Body of pancreas (tissue), 4 donors: Measurements from ENCODE around the gene BACH2. TPM values are rescaled to one million over a fixed set of nuclear protein-coding genes. Genes with fewer than 3 reads are reported as not detected.

ENCODE experiments used
- ATAC-seq: fragments of 150-250 bp; one replicate; pipeline ENCODE4 v1.9.1; 2016
- DNase-seq, 4 donors: peaks; one replicate each; pipeline ENCODE4 v3.0.0-alpha.2; 2019
- H3K27ac ChIP-seq, 4 donors: fragments of 200-600 bp; sonication (generic); 1 replicate in 3 of 4; 2 replicates in 1 of 4; pipeline versions ENCODE4 v1.5.1 to v1.6.1; 2016 to 2019; ENCODE audit warnings: mild to moderate bottlenecking in 1 of 4, mixed read lengths in 1 of 4, moderate library complexity in 1 of 4
- H3K27me3 ChIP-seq, 2 donors: fragments of 200-600 bp; sonication (generic); one replicate each; pipeline ENCODE4 v1.6.0; 2016; ENCODE audit warnings: mild to moderate bottlenecking in 1 of 2
- H3K36me3 ChIP-seq, 2 donors: fragments of 200-600 bp; sonication (generic); replicated peaks in 1 of 2; 2 replicates each; pipeline ENCODE4 v1.5.1; 2016; ENCODE audit warnings: low read depth in 2 of 2; ENCODE audit not compliant: insufficient read depth in 1 of 2
- H3K4me1 ChIP-seq: fragments of 200-600 bp; sonication (generic); one replicate; pipeline ENCODE4 v1.6.0; 2016
- H3K4me3 ChIP-seq, 2 donors: fragments of 200-600 bp; sonication (generic); 1 replicate in 1 of 2; 2 replicates in 1 of 2; pipeline ENCODE4 v1.5.1; 2016 to 2019
- H3K9me3 ChIP-seq, 3 donors: fragments of 200-600 bp; sonication (generic); 1 replicate in 2 of 3; 2 replicates in 1 of 3; pipeline ENCODE4 v1.5.1; 2016
- POLR2A ChIP-seq, 3 donors: fragments of 450-650 bp; IDR thresholded peaks; one replicate each; pipeline ENCODE4 v1.6.1; 2016; ENCODE audit warnings: antibody characterized with exemption in 3 of 3, mild to moderate bottlenecking in 2 of 3
- whole genome bisulfite sequencing, 2 donors: methylation state at CpG; one replicate each; pipeline ENCODE4 v1.1.5; 2017; 5-methylcytosine and 5-hydroxymethylcytosine counted together
- intact Hi-C: fragments of 100-400 bp; cut with DNase I; formaldehyde crosslinking; loops from one replicate; pipeline ENCODE4 v1.15.1; 2023
- total RNA-seq, 2 donors: library from RNA; depleted of rRNA; stranded (reverse); fragments of >200 nt; gene quantifications; one replicate each; pipeline ENCODE4 v1.1.0, GENCODE V29; 2016
- TF ChIP-seq, protein P1 (sequence below), 7 experiments: fragments of 450-650 bp in 4 of 7; fragments of 200-600 bp in 3 of 7; sonication (generic) in 3 of 7; IDR thresholded peaks; one replicate each; pipeline ENCODE4 v1.5.1; 2016 to 2019; ENCODE audit warnings: antibody characterized with exemption in 7 of 7

Gene BACH2
- total RNA-seq, 2 donors from 2014 or later, result 2.1 to 3.3 TPM

DNA sequence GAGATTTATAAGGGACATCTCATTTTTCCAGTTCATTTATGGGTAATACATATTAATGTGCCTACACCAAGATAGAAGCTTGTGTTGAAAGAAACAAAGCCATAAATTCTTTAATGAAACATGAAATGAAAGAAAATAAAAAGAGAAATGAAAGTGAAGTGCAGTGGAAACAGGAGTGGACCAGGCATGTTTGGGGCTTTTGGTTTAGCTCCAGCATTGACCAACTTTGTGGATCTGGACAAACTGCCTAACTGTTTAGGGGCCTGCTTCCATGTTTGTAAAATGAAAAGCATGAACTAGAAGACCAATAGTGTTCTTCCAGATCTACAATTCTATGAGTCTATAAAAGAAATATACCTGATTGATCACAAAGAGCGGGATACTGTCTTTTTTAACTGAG, 277.4 kb downstream of the BACH2 start:
- Histone ChIP-seq H3K27ac (no peak overlapping the region), H3K36me3 (no peaks in the 10 kb centered on the region), H3K9me3 (no peaks in the 10 kb centered on the region), H3K4me3 (no peak overlapping the region), H3K27me3 (no peaks in the 10 kb centered on the region), H3K4me1 (no peaks in the 10 kb centered on the region)
- WGBS, 2 donors, result 88 to 96% methylated on average over 1 of the region's 1 CpG
- no peak for DNase-seq
- TF ChIP-seq, protein P1, sequence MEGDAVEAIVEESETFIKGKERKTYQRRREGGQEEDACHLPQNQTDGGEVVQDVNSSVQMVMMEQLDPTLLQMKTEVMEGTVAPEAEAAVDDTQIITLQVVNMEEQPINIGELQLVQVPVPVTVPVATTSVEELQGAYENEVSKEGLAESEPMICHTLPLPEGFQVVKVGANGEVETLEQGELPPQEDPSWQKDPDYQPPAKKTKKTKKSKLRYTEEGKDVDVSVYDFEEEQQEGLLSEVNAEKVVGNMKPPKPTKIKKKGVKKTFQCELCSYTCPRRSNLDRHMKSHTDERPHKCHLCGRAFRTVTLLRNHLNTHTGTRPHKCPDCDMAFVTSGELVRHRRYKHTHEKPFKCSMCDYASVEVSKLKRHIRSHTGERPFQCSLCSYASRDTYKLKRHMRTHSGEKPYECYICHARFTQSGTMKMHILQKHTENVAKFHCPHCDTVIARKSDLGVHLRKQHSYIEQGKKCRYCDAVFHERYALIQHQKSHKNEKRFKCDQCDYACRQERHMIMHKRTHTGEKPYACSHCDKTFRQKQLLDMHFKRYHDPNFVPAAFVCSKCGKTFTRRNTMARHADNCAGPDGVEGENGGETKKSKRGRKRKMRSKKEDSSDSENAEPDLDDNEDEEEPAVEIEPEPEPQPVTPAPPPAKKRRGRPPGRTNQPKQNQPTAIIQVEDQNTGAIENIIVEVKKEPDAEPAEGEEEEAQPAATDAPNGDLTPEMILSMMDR (IDR thresholded peaks at IDR 0.05), result no peak
- TF ChIP-seq POLR2A (IDR thresholded peaks at IDR 0.05), result no peak
- ATAC-seq, result no peak
- intact Hi-C loops, result no loop called here

DNA sequence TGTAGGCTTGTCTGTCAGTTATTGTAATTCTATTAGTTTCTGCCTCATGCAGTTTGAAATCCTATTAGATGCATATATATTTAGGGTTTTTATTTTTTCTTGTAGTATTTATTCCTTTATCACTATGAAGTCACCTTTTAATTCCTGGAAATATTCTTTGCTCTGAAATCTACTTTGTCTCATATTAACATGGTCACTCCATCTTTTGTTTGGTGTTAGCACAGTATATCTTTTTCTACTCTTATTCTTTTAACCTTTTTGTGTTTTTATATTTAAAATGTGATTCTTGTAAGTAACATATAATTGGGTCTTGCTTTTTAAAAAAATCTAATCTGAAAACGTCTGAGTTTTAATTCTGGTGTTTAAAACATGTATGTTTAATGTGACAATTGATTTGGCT, 280.8 kb downstream of the BACH2 start:
- H3K9me3 ChIP-seq, result no peaks in the 10 kb centered on the region
- H3K27ac ChIP-seq, result no peak overlapping the region
- no peak overlapping the region for H3K4me3 ChIP-seq
- WGBS, 2 donors, result 43 to 52% methylated on average over 1 of the region's 1 CpG
- no peaks in the 10 kb centered on the region for H3K4me1 ChIP-seq
- intact Hi-C loops, result no loop called here
- no peak for TF ChIP-seq POLR2A (IDR thresholded peaks at IDR 0.05)
- TF ChIP-seq, protein P1 (IDR thresholded peaks at IDR 0.05), result no peak
- ATAC-seq, result no peak
- DNase-seq, result no peak
- H3K27me3 ChIP-seq, result no peaks in the 10 kb centered on the region
- H3K36me3 ChIP-seq, result no peaks in the 10 kb centered on the region

DNA sequence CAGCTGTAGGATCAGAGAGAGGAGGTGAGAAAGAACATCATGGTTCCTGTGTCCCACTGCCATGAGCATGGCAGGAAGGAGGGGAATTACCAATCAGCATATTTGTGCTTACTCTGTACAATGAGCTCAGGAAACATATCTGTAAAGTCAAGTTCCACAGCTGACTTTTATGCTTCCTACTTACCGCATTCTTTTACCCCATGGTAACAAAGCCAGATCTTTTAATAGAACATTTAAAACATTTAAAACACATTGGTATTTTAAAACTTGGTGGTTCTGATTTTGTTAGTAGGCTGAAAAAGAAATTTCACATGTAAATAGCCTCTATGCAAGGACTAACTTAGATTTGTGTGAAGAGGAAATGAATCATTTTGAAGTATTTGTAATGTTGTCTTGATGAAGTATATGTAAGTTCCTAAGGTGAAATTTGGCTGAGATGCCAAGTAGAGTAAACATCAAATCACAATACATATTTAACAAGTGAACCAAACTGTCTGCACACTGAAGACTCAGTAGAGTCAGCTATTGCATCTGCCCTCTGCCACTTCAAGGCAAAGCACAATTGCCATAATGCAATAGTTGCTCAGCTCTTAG, 287.6 kb downstream of the BACH2 start:
- intact Hi-C loops, result no loop called here
- 59 to 91% methylated on average over 1 of the region's 1 CpG for WGBS, 2 donors
- H3K4me3 ChIP-seq, result no peak overlapping the region
- no peaks in the 10 kb centered on the region for H3K4me1 ChIP-seq
- no peaks in the 10 kb centered on the region for H3K9me3 ChIP-seq
- no peaks in the 10 kb centered on the region for H3K27me3 ChIP-seq
- ATAC-seq (no peak), DNase-seq (no peak)
- H3K36me3 ChIP-seq, result no peaks in the 10 kb centered on the region
- H3K27ac ChIP-seq, result no peak overlapping the region
- no peak for TF ChIP-seq POLR2A (IDR thresholded peaks at IDR 0.05)
- TF ChIP-seq, protein P1 (IDR thresholded peaks at IDR 0.05), result no peak

DNA sequence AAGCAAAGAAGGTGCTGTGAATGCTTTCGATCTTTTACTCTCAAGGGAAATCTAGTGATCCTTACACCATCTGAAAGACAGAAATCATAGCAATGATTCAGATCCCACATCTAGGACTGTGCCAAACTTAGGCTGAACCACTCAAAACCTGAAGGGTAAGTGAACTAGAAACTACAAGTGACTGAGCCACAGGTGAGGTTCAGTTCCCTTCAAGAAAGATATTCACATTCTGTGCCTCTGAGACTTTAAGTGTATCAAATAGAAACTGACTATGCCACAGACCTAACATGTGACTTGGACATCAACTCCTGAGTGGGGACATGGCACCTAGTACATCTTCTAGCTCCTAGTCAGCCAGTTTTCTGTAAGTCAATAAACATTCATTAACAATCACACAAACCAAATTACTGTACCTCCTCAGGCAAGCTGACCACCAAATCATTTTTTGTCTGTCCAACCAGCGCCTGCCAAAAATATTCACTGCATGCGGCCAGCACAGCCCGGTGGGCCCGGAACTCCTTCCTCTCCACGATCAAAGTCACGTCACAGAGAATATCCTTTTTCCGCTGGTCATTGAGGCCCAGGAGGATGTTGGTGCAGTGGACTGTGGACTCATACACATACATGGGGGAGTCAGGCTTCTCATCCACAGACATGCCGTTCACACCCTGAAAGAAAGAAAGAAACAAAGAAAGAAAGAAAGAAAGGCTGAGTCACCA, 288.3 kb downstream of the BACH2 start:
- intact Hi-C loops, result no loop called here
- WGBS, 2 donors, result 81 to 89% methylated on average over 4 to 9 of the region's 9 CpGs
- Histone ChIP-seq H3K36me3 (no peaks in the 10 kb centered on the region), H3K27me3 (no peaks in the 10 kb centered on the region), H3K4me3 (no peak overlapping the region), H3K27ac (no peak overlapping the region), H3K9me3 (no peaks in the 10 kb centered on the region), H3K4me1 (no peaks in the 10 kb centered on the region)
- no peak for TF ChIP-seq POLR2A (IDR thresholded peaks at IDR 0.05)
- TF ChIP-seq, protein P1 (IDR thresholded peaks at IDR 0.05), result no peak
- ATAC-seq (no peak), DNase-seq (no peak)
